SK-N-SH (cell line): ENCODE data around the gene TFPT. TPM values are rescaled to one million over a fixed set of nuclear protein-coding genes. Genes with fewer than 3 reads are reported as not detected.

ENCODE experiments used
- CTCF ChIA-PET: fragments of 300-600, 350-600 bp; formaldehyde crosslinking; extraction: SDS; loops from one replicate; lab custom pipeline; 2021; lab: Yijun Ruan, JAX
- POLR2A ChIA-PET: fragments of 350-600 bp; sonication (Branson Sonifier 250); formaldehyde crosslinking; extraction: SDS; loops from one replicate; lab custom pipeline; 2020; ENCODE audit warnings: antibody characterized with exemption, inconsistent platforms; lab: Yijun Ruan, JAX
- DNase-seq: peaks from one replicate; pipeline ENCODE4 v3.0.0; 2012
- H2AFZ ChIP-seq: fragments of 200-600 bp; sonication (generic); 2 replicates; pipeline ENCODE4 v1.8.1; 2016; ENCODE audit warnings: antibody characterized with exemption, mild to moderate bottlenecking, low read depth
- H3F3A ChIP-seq: fragments of 200-600 bp; sonication (generic); replicated peaks from 2 replicates; pipeline ENCODE3; 2016; ENCODE audit warnings: antibody characterized with exemption, mild to moderate bottlenecking; ENCODE audit not compliant: insufficient read depth
- H3K27ac ChIP-seq, 2 experiments: fragments of 200-500 bp in 1 of 2; fragments of 200-600 bp in 1 of 2; sonication (Bioruptor generic) in 1 of 2; sonication (generic), shearing (Covaris generic) in 1 of 2; 2 replicates each; pipeline versions ENCODE4 v1.5.1 to v1.6.1; 2014 to 2016; ENCODE audit warnings: low read depth in 2 of 2, inconsistent platforms in 1 of 2, low read length in 1 of 2, mild to moderate bottlenecking in 1 of 2, mixed read lengths in 1 of 2
- H3K27me3 ChIP-seq: fragments of 200-600 bp; sonication (generic), shearing (Covaris generic); 2 replicates; pipeline ENCODE4 v1.6.1; 2016; ENCODE audit warnings: mixed run types; ENCODE audit not compliant: insufficient read depth
- H3K36me3 ChIP-seq, 2 experiments: fragments of 200-500 bp in 1 of 2; fragments of 200-600 bp in 1 of 2; sonication (Bioruptor generic) in 1 of 2; sonication (generic) in 1 of 2; replicated peaks in 1 of 2; 2 replicates each; pipeline versions ENCODE3 to v1.5.1; 2014 to 2016; ENCODE audit warnings: low read length in 1 of 2, mild to moderate bottlenecking in 1 of 2; ENCODE audit not compliant: insufficient read depth in 2 of 2, control insufficient read depth in 1 of 2
- H3K4me1 ChIP-seq, 2 experiments: fragments of 200-500 bp in 1 of 2; fragments of 200-600 bp in 1 of 2; sonication (Bioruptor generic) in 1 of 2; sonication (generic), shearing (Covaris generic) in 1 of 2; 2 replicates each; pipeline versions ENCODE4 v1.5.1 to v1.6.1; 2014 to 2016; ENCODE audit warnings: low read depth in 1 of 2, low read length in 1 of 2, mixed run types in 1 of 2; ENCODE audit not compliant: insufficient read depth in 2 of 2, control insufficient read depth in 1 of 2
- H3K4me2 ChIP-seq: fragments of 200-600 bp; sonication (generic), shearing (Covaris generic); 2 replicates; pipeline ENCODE4 v1.6.1; 2017; ENCODE audit warnings: mixed run types
- H3K4me3 ChIP-seq, 2 experiments: fragments of 200-500 bp in 1 of 2; fragments of 200-600 bp in 1 of 2; sonication (Bioruptor generic) in 1 of 2; sonication (generic), shearing (Covaris generic) in 1 of 2; 2 replicates each; pipeline versions ENCODE4 v1.5.1 to v1.8.1; 2014 to 2016; ENCODE audit warnings: low read depth in 2 of 2, inconsistent platforms in 1 of 2, low read length in 1 of 2, mild to moderate bottlenecking in 1 of 2, mixed read lengths in 1 of 2, moderate library complexity in 1 of 2
- H3K79me2 ChIP-seq: fragments of 200-600 bp; sonication (generic); 2 replicates; pipeline ENCODE4 v1.8.1; 2017; ENCODE audit warnings: mild to moderate bottlenecking; ENCODE audit not compliant: insufficient read depth
- H3K9ac ChIP-seq: fragments of 200-600 bp; sonication (generic); 2 replicates; pipeline ENCODE4 v1.6.1; 2017; ENCODE audit warnings: mixed run types
- H3K9me2 ChIP-seq: fragments of 200-600 bp; sonication (generic); 2 replicates; pipeline ENCODE4 v1.6.1; 2017; ENCODE audit warnings: mixed run types
- H3K9me3 ChIP-seq: fragments of 200-600 bp; sonication (generic); 2 replicates; pipeline ENCODE4 v1.6.1; 2017; ENCODE audit warnings: mixed run types, mild to moderate bottlenecking, moderate library complexity
- H4K20me1 ChIP-seq: fragments of 200-600 bp; sonication (generic); 2 replicates; pipeline ENCODE4 v1.6.1; 2017; ENCODE audit warnings: mild to moderate bottlenecking, mixed run types; ENCODE audit not compliant: insufficient read depth
- CHD2 ChIP-seq: fragments of 150-350 bp; IDR thresholded peaks from 2 replicates; pipeline ENCODE4 v1.6.1; 2018; ENCODE audit warnings: low read length; ENCODE audit not compliant: partially characterized antibody
- ELF1 ChIP-seq: IDR thresholded peaks from 2 replicates; pipeline ENCODE4 v1.4.0; 2012
- EP300 ChIP-seq, 2 experiments: IDR thresholded peaks; 2 replicates each; pipeline versions ENCODE4 v1.4.0 to v1.6.1; 2012; ENCODE audit warnings: borderline replicate concordance in 1 of 2, low read depth in 1 of 2, low read length in 1 of 2
- EZH2phosphoT487 ChIP-seq: fragments of 200-600 bp; sonication (generic); IDR thresholded peaks from 2 replicates; pipeline ENCODE4 v1.6.1; 2017; ENCODE audit warnings: low read depth, mixed run types, mild to moderate bottlenecking, antibody characterized with exemption, moderate library complexity, borderline replicate concordance
- FOXJ3 ChIP-seq: sonication (generic); formaldehyde crosslinking; IDR thresholded peaks from 2 replicates; pipeline ENCODE4 v1.5.1; 2020; ENCODE audit warnings: mild to moderate bottlenecking, missing genetic modification reagents
- FOXM1 ChIP-seq: IDR thresholded peaks from 2 replicates; pipeline ENCODE4 v1.4.0; 2012; ENCODE audit warnings: low read depth, mild to moderate bottlenecking
- GATA2 ChIP-seq: sonication (generic); formaldehyde crosslinking; IDR thresholded peaks from 2 replicates; pipeline ENCODE4 v1.5.0; 2020; ENCODE audit warnings: mild to moderate bottlenecking, missing genetic modification reagents
- IRF3 ChIP-seq: fragments of 150-350 bp; IDR thresholded peaks from 2 replicates; pipeline ENCODE4 v1.6.1; 2016; ENCODE audit warnings: mild to moderate bottlenecking, low read depth, low read length
- MXI1 ChIP-seq: IDR thresholded peaks from 2 replicates; pipeline ENCODE4 v1.6.1; 2012; ENCODE audit warnings: mild to moderate bottlenecking, low read depth, low read length, improper control_type of control experiment
- RCOR1 ChIP-seq: fragments of 150-350 bp; IDR thresholded peaks from 2 replicates; pipeline ENCODE4 v1.6.1; 2017; ENCODE audit warnings: antibody characterized with exemption, low read length
- RXRA ChIP-seq: IDR thresholded peaks from 2 replicates; pipeline ENCODE4 v1.4.0; 2012; ENCODE audit warnings: low read depth, mild to moderate bottlenecking, borderline replicate concordance
- SIN3A ChIP-seq: IDR thresholded peaks from 2 replicates; pipeline ENCODE4 v1.6.1; 2012; ENCODE audit warnings: low read depth, mild to moderate bottlenecking, low read length, moderate library complexity, borderline replicate concordance
- SMC3 ChIP-seq: IDR thresholded peaks from 2 replicates; pipeline ENCODE4 v1.6.1; 2012; ENCODE audit warnings: low read depth, low read length, improper control_type of control experiment
- TAF1 ChIP-seq: IDR thresholded peaks from 2 replicates; pipeline ENCODE4 v1.6.1; 2012; ENCODE audit warnings: low read depth, mild to moderate bottlenecking, low read length, moderate library complexity, borderline replicate concordance
- TEAD4 ChIP-seq: IDR thresholded peaks from 2 replicates; pipeline ENCODE4 v1.4.0; 2012; ENCODE audit warnings: mild to moderate bottlenecking, borderline replicate concordance; ENCODE audit not compliant: insufficient read depth
- YY1 ChIP-seq: IDR thresholded peaks from 2 replicates; pipeline ENCODE4 v1.4.0; 2012; ENCODE audit warnings: low read depth, mild to moderate bottlenecking
- WGBS: methylation state at CpG from one replicate; pipeline ENCODE4 v1.1.6; 2017; ENCODE audit warnings: low lambda C conversion rate; 5-methylcytosine and 5-hydroxymethylcytosine counted together
- polyA plus RNA-seq, 3 experiments: library from polyadenylated mRNA; depleted of rRNA; stranded (reverse); fragments of >200 nt; gene quantifications; 2 replicates each; pipeline ENCODE4 v1.2.3, GENCODE V29; 2012
- TF ChIP-seq, protein P1 (sequence below): IDR thresholded peaks from 2 replicates; pipeline ENCODE4; 2012
- TF ChIP-seq, protein P2 (sequence below): IDR thresholded peaks from 2 replicates; pipeline ENCODE4 v1.4.0; 2012; ENCODE audit warnings: low read depth, borderline replicate concordance
- TF ChIP-seq, protein P3 (sequence below): fragments of 200-600 bp; sonication (generic); IDR thresholded peaks from 2 replicates; pipeline ENCODE4 v1.6.1; 2017; ENCODE audit warnings: antibody characterized with exemption, mild to moderate bottlenecking, moderate library complexity

The TFPT gene
- polyA plus RNA-seq, 1 of the 3 experiments (the other 2 are of a cell fraction) = 49.7 TPM

DNA sequence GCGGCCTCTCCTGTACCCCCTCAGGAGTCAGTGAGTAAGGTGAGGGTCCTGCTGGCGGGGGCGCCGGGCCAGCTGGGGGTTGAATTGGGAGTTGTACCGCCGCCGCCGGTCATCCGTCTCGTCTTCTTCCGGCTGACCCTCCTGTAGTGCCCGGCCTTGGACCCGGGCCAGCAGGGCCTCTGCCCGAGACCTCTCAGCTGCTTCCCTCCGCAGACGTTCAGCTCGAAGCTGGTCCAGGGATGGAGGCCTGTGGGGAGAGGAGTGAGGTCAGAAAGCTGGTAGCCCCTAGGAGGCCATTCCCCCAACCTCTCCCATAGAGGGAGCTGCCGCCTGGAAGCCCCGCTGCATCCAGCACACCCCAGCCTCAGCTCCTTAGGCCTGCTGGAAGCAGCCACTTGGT lies 40.2 kb upstream of the TFPT start:
- H3K9ac ChIP-seq = no peak overlapping the region
- H3K27ac ChIP-seq = no peak overlapping the region
- no peaks in the 10 kb centered on the region for H3K9me3 ChIP-seq
- TF ChIP-seq FOXJ3 (CRISPR knock-in tag) (no peak), SMC3 (no peak), SIN3A (no peak), EZH2phosphoT487 (no peak), ELF1 (no peak), YY1 (no peak), CHD2 (no peak), RXRA (no peak), FOXM1 (no peak), GATA2 (no peak), TAF1 (no peak), TEAD4 (no peak)
- TF ChIP-seq, protein P1, sequence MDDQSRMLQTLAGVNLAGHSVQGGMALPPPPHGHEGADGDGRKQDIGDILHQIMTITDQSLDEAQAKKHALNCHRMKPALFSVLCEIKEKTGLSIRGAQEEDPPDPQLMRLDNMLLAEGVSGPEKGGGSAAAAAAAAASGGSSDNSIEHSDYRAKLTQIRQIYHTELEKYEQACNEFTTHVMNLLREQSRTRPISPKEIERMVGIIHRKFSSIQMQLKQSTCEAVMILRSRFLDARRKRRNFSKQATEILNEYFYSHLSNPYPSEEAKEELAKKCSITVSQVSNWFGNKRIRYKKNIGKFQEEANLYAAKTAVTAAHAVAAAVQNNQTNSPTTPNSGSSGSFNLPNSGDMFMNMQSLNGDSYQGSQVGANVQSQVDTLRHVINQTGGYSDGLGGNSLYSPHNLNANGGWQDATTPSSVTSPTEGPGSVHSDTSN = no peak
- no peak overlapping the region for H2AFZ ChIP-seq
- WGBS = 91% methylated on average over 19 of the region's 19 CpGs
- H3K4me2 ChIP-seq = no peak overlapping the region
- peaks cover 19% of the 10 kb centered on the region for H3F3A ChIP-seq
- H3K4me1 ChIP-seq = peaks cover 7 to 13% of the 10 kb centered on the region in 2 experiments; a peak in 2 of 4 replicates
- no peak overlapping the region for H3K4me3 ChIP-seq
- H3K9me2 ChIP-seq = no peaks in the 10 kb centered on the region
- H4K20me1 ChIP-seq = no peaks in the 10 kb centered on the region
- H3K79me2 ChIP-seq = peaks cover 12% of the 10 kb centered on the region; the same call in 1 of the 2 replicates
- H3K27me3 ChIP-seq = no peaks in the 10 kb centered on the region
- DNase-seq = no peak
- POLR2A ChIA-PET = no interaction called here
- CTCF ChIA-PET = interaction anchor here (0.7 kb wide), 1 partner anchor 11 kb away, joined by 3 read pairs; no protein-coding TSS in a partner anchor
- H3K36me3 ChIP-seq = peaks cover 33 to 61% of the 10 kb centered on the region in 2 experiments

GRCh38 chr19:54154603-54155345 lies 39.3 kb upstream of the TFPT start:
- no peaks in the 10 kb centered on the region for H3K27me3 ChIP-seq
- H3K79me2 ChIP-seq = peaks cover 10% of the 10 kb centered on the region; the same call in 1 of the 2 replicates
- H3K4me1 ChIP-seq = peaks cover 7 to 9% of the 10 kb centered on the region in 2 experiments; a peak in 2 of 4 replicates
- ChIA-PET POLR2A (interaction anchor here (0.9 kb wide), 1 partner anchor 13 kb away, joined by 3 read pairs; no protein-coding TSS in a partner anchor), CTCF (no interaction called here)
- H3K4me3 ChIP-seq = no peak overlapping the region
- DNase-seq = no peak
- no peaks in the 10 kb centered on the region for H4K20me1 ChIP-seq
- H3K9ac ChIP-seq = no peak overlapping the region
- no peaks in the 10 kb centered on the region for H3K9me2 ChIP-seq
- no peaks in the 10 kb centered on the region for H3K9me3 ChIP-seq
- H3F3A ChIP-seq = peaks cover 19% of the 10 kb centered on the region
- 87% methylated on average over 17 of the region's 18 CpGs for WGBS
- H3K27ac ChIP-seq = no peak overlapping the region
- no peak overlapping the region for H2AFZ ChIP-seq
- no peak overlapping the region for H3K4me2 ChIP-seq
- TF ChIP-seq MXI1 (no peak), IRF3 (no peak), EP300 (IDR thresholded peaks at IDR 0.05; ENCODE audit: borderline replicate concordance in 1 of 2, low read depth in 1 of 2, low read length in 1 of 2) (no peak), RCOR1 (no peak)
- TF ChIP-seq, protein P2, sequence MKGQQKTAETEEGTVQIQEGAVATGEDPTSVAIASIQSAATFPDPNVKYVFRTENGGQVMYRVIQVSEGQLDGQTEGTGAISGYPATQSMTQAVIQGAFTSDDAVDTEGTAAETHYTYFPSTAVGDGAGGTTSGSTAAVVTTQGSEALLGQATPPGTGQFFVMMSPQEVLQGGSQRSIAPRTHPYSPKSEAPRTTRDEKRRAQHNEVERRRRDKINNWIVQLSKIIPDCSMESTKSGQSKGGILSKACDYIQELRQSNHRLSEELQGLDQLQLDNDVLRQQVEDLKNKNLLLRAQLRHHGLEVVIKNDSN = no peak
- TF ChIP-seq, protein P3, sequence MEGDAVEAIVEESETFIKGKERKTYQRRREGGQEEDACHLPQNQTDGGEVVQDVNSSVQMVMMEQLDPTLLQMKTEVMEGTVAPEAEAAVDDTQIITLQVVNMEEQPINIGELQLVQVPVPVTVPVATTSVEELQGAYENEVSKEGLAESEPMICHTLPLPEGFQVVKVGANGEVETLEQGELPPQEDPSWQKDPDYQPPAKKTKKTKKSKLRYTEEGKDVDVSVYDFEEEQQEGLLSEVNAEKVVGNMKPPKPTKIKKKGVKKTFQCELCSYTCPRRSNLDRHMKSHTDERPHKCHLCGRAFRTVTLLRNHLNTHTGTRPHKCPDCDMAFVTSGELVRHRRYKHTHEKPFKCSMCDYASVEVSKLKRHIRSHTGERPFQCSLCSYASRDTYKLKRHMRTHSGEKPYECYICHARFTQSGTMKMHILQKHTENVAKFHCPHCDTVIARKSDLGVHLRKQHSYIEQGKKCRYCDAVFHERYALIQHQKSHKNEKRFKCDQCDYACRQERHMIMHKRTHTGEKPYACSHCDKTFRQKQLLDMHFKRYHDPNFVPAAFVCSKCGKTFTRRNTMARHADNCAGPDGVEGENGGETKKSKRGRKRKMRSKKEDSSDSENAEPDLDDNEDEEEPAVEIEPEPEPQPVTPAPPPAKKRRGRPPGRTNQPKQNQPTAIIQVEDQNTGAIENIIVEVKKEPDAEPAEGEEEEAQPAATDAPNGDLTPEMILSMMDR = no peak
- H3K36me3 ChIP-seq = peaks cover 37 to 67% of the 10 kb centered on the region in 2 experiments
